GM19043 (cell line): ENCODE measurements around the gene DEDD2.

Experiments
- ATAC-seq: cut with Tn5 transposase; IDR thresholded peaks from one replicate; pipeline ENCODE4 v1.9.1; 2021; ENCODE audit warnings: low read depth; ENCODE audit not compliant: unreplicated experiment

DEDD2 gene

DNA sequence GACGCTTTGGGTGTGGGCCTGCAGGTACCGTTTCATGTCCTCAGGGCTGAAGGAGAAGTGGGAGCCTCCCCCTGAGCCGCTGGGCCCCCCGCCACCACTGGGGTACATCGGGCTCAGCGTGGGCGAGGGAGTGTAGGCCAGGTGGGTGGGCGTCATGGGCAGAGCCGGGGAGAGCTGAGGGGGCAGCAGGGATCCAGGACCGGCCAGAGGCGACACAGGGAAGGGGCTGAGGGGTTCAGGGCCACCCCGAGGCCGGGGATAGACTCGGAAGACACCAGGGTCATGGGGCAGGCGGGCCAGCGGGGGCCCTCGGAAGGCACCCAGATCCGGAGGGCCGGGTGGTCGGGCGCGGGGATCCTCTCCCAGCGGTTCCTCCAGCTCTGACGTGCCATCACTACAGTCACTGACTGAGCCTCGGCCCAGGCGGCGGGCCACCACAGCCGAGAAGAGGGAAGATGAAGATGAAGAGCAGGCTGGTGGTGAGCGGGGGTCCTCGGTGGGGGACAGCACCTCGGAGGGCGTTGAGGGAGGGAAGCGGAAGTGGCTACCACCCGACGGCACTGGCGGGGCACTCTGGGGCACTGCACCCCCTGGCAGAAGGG, 31.8 kb upstream of the DEDD2 start:
- ATAC-seq, result no peak

DNA sequence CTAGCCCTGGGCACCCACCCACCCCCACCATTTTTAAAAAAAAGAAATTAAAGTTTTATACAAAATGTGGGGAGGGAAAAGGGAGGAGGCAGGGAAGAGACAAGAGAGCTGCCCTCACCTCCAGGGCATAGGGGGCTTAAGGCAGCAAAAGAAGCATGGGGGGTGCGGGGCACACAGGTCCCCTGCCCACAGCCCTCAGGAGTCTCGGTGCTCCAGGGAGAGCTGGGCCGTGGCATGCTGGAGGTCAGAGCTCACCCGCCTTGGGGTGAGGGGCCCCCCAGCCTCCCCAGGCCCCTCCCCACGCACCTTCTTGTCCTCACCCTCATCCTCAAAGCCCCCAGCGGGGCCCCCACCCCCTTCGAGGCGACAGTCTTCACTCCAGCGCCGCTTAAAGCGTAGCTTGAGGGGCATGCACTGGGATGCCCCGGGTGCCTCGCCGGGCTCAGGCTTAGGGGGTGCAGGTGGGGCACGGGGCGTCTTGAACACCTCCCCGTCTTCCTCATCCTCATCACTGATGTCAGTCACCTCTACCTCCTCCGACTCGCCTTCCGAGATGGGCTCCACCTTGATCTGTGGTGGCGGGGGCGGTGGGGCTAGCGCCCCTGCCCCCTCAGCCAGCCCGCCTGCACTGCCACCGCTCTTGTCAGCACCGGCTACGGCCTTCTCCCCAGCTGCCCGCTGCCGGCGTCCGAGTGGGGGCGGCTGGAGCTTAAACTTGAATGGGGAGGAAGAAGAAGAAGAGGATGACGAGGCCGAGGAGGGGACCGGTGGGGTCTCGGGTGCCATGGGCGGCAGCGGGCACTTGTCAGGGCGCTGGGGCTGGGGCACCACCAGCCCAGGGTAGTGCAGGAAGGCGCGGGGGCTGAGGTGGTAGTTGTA, 31.0 kb upstream of the DEDD2 start:
- no peak for ATAC-seq

DNA sequence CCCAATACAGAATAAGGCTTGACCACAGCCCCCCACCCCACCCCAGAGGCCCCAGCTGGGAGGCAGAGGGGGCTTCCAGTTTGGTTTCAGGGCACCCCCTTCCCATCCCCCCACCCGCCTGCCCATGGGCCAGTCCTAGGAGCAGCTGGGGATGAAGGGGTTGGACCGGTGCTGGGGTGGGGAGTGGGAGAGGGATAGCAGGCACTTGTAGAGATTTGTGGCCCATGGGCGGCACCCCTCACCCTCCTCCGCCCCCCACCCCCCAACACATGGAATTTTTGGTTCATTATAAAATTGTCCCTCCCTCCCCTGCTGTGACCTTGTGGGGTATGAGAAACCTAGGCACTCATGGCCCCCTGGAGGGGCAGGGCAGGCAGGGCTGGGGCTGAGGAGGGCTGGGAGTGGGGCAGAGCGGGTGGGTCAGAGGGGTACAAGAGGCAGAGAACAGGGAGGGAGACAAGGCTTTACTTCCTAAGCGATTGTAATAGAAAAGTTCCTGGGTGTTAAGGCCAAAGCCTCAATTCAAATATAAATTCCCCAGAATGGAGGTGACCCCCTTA, 30.2 kb upstream of the DEDD2 start:
- ATAC-seq, result no peak

DNA sequence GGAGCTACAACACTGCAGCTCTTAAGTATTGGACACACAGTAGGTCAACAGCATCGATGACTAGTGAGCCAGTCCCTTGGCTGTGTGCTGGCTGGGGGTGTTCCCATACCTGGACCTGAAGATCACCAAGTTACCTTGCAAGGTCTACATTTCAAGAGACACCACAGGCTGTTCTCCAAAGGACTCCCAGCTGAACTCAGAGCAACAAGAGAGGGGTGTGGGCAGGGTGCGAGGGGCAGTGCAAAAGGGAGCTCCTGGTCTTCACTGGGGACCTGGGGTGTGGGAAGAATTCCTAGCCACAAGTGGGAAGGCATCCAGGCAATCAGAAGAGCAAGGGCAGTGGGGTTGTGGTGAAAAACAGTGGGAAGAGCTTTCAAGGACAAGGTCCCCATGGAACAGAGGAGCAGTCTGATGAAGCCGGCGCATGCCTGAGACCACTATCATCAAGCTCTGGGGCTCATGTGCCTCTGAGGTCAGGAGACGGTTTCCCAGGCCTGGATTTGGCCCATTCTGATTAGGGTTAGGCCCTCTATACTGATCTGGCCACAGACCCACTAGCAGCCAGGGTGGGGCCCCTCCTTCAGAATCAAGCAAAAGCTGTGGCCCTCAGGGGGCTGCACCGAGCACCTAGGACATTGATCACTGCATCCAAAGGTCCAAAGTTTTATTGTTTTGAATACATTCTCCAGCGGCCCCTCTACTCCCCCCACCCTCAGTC, 29.6 kb upstream of the DEDD2 start:
- no peak for ATAC-seq

DNA sequence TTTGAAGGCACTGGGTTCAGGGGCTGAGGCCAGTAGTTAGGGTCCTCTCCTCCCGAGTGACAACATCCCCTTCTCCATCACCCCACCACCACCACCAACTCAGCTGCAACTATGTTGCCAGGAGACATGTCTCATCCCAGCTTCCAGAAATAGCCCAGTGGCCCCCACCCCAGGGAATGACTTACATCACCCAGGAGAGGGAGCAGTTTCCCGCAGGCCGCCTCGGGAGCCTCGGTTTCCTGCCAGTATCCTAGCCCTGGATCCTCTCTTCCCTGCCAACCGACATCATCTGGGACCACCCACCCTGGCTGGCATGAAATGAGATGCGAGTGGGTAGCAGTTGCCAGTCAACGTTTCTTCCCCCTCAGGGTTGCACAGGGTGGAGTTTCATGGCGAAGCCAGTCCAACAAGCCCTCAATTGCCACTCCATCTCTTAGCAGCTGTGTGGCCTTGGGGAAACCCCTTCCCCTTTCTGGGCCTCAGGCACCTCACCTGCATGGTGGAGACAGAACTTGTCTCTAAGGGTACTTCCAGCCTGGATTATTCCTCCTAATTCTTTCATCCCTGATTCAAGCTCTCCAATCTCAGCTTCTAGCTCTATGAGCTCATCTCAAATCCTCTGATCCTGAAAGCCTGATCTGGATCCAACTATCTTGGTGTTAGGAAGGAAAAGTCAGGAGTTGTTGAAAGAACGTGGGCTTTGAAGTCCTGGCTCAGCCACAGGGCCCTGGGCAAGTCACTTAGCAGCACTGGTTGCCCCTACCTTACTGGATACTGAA, 28.9 kb upstream of the DEDD2 start:
- ATAC-seq, result no peak

DNA sequence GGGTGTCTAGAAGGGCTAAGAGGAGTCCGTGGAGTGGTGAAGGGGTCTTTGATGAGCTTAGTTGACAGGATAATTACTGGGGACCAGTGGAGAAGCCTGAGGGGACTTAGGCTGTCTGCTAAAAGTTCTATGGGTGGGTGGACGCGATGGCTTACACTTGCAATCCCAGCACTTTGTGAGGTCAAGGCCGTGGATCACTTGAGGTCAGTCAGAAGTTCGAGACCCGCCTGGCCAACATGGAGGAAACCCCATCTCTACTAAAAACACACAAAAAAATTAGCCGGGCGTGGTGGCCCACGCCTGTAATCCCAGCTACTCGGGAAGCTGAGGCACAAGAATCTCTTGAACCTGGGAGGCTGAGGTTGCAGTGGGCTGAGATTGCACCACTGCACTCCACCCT, 27.8 kb upstream of the DEDD2 start:
- no peak for ATAC-seq

DNA sequence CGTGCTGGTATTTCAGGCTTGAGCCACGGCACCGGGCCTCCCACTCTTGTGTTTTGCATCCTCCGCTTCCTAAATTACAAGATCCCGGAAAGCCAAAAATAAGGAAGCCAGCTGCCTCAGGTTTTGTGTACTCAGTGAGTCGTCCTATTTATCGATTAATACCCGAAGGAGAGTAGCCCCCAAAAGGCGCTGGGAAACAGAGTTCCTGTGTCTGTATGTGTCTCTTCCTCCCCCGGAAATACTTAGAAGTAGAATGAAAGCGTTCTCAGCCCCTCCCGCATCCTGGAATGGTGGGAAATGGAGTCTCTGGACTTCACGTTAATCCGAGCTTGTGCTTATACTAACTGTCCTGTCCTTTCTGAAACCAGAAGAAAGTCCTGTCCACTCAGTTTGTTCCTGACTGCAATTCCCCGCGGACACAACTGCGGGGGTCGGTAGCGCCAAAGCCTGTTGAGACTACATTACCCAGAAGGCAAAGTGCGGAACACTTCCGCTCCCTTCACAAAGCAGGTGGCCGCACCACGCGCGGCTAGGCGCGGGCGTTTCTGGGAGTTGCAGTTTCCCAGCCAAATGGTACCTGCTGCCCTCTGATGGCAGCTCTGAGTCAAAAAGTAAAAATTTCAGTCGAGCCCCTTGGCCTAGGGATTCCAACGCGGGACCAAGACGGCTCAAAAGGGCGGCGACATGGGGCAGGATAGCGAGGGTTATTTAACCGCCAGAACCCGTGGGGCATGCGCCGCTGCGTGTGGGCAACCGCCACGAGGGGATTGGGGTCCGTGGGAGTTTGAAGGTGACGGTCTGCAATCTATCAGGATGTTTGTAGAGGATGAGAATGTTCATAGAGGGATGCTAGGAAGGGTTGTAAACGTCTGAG, 27.1 kb upstream of the DEDD2 start:
- ATAC-seq, result peak; percentile 29

DNA sequence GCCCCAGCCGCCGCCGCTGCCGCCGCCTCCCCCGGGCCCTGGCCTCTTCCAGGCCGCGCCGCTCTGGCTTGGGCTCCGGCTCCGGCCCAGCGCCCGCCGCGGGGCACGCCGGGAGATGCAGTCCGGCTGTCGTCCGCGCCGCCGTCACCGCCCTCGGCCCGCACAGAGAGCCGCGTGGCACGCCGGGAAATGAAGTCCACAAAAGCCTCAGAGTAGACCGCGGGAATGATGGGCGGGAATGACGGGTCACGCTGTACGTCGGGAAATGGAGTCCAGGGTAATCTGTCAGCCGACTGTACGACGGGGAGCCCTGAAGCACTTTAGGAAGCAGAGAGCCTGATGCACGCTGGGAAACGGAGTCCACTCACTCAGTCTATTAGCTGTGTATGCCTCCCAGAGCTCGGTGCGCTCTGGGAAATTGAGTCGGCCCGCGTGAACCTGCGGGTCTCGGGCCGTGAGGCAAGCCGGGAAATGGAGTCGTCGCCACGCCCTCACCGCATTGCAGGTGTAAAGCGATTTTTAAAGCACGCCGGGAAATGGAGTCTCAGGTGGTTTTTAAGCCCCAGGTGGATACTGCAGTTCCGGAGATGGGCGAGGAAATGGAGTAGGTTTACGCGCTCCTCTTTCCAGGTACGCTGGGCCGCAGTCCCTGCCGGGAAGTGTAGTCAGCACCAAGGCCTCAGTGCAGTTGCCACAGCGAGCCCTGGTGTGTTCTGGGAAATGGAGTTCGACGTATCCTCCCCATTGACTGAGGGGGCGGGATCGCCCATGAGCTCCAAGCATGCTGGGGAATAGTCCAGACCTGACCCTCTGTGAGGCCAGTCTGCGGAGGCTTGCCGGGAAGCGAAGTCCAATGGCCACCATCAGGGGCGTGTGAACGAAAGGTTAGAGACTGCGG, 25.3 kb upstream of the DEDD2 start, which contains the start of gene GSK3A:
Gene GSK3A, minus strand, starts transcription at position 91 of the 898 bp plus-strand sequence. CDS start 137 bp downstream, outside the sequence.
- peak; percentile 63 for ATAC-seq

DNA sequence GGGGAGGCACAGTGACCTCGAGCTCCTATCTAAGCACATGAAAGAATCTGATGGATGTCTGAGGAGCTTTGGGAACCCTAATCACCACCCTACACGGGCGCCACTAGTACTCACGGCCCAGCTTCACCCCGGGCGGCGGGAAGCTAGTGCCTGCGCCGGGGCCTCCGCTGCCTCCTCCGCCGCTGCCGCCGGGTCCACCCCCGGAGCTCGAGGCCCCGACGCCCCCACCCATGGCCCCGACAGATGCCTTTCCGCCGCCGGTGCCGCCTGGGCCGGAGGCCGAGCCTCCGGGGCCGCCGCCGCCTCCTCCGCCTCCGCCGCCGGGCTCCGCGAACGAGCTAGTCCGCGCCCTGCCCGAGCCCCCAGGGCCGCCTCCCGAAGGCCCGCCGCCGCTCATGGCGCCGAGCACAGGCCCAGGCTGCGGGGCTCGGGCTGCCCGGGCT, 24.6 kb upstream of the DEDD2 start:
- ATAC-seq, result no peak

DNA sequence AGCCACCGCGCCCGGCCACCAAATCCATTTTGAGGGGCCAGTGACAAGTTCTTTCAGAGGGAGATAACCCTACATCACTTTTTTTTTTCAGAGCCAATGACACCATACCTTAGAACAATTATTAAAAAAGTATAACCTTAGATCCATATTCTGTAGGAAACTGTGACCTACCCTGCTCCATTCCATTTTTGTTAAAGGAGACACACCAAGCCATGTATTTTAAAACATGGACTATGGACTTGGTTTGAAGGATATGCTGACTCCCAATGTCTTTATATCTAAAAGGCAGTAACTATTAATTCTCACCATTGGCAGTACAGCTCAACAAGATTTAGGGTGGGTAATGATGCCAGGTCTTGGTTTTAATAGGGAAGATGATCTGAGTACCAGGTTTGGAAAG, 23.8 kb upstream of the DEDD2 start:
- no peak for ATAC-seq

DNA sequence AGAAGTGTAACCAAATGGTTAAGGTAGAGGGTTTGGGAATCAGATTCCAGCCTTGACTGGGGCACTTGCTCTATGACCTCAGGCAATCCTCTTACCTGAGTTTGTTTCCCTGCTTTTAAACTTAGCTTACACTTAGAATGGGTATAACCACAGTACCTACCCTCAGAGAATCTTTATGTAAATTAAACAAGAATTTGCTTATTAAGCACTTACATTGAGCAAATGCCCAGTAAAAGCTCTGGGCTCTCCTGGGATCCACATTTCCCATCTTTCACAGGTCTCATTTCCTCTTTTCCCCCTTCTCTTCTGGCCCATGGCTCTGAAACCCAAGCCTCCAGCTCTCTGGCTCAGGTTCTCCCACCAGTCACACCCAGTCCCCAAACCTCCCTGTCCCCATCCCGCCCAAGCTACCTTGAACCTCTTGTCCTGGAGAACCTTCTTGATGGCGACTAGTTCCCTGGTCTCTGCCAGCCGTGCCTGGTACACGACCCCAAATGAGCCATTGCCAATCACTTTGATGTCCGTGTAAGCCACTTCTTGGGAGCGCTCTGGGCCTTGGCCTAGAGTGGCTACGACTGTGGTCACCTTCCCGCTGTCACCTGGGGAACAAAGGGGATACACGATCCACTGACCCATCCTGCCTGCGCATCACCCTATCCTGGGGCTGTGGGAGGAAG, 22.2 kb upstream of the DEDD2 start:
- ATAC-seq, result no peak

DNA sequence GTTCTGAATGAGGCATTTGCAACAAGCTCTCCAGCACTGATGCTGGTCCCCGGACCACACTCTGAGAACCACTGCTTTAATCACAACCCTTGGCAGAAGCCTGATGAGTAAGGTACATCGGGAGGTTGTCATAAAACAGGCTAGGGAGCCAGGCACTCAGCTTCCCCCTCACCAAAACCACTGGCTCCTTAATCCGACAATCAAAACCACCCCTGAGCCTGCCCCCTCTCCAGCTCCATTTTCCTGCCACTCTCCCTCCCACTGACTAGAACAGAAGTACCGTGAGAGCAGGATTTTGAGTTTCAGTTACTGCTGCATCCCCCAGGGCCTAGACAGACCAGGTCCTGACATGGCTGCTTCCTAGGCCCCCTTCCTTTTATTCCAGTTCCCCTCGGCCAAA, 17.7 kb upstream of the DEDD2 start:
- ATAC-seq, result no peak

DNA sequence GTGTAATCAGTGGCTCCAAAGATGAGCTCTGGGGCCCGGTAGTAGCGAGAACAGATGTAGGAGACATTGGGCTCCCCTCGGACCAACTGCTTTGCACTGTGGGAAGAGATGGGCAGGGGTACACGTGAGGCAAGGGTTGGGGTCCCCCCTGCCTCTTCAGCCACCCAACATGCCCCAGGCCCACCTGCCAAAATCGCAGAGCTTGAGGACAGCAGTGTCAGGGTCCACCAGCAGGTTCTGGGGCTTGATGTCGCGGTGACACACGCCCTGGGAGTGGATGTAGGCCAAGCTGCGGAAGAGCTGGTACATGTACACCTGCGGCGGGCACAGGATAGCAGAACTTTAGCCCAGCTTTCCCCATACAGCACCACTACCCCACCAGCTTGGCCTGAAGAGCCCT, 16.9 kb upstream of the DEDD2 start:
- no peak for ATAC-seq

DNA sequence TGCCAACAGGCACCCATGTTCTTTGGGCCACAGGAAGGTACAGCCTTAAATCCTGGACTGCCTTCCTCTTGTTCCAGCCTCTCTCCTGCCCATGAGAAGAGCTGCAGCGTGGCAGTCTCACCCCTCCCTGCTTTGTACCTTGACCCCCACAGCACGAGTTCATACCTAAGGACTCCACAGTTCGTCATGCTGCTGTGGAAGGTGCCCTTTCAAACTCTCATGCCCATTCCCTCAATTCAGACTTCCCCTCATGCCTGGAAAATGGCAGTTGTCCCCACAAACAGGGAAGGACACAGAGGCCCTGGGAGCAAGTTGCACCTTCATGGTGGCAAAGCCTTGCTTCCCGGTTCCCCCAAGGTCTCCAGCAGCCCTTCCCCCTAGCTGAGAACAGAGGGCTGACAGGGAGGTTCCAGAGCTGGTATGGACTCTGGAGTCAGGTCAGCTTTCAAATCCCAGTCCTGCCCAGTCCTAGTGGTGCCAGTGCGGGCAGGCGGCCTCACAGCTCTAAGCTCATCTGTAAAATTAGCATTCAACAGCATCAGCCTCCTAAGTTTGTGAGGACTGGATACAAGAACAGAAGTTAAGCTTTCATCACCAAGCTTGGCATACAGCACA, 16.3 kb upstream of the DEDD2 start:
- no peak for ATAC-seq

DNA sequence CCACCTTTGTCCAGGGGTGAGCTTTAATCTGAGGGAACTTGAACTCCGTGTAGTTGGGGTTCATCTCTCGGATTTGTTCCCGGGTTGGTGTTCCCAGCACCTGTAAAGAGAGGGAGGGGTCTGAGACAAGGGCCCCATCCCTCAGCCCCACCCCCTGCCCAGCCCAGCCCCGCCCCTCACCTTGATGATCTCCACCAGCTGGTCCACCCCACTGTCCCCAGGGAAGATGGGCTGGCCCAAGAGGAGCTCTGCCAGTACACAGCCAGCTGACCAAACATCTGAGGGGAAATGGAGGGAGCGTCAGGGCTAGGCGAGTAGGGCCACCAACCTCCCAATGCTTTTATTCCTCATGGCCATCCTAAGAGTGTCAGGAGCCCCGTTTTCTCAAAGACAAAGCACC, 15.6 kb upstream of the DEDD2 start:
- no peak for ATAC-seq

DNA sequence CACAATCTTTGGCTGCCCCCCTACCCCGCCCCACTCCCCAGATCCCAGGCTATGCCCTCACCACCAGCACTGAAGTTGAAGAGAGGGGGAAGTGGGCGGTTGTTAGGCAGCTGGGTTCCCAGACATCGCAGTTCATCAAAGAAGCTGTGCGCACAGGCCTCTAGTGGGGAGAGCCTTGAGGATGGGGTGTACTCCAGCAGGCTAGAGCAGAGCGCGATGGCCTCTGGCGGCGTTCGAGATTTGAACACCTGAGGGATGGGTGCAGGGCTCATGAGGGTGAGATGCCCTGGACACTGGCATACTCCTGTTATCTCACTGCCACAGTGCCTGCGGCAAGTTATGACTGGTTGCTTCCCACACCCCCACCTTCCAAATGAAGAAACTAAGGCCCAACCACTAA, 15.0 kb upstream of the DEDD2 start:
- ATAC-seq, result no peak

DNA sequence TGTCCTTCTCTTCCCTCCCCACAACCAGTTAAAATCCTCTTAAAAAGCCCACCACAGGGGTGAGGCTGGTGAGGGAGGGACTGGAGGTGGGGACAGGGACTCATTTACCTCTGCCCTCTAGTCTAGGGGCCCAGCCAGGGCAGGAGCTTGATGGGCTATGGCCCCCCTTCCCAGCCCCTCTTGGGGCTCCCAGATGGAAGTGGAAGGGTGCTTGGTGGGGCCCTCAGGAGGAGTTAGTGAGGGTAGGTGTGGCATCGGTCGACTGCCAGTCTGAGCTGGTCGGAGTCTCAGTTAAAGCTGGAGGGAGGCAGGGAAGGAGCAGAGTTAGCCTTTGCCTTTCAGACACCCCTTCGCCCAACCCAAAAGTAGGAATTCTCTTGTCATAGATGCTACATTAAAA, 13.1 kb upstream of the DEDD2 start:
- no peak for ATAC-seq
